AG04449 (cell line): ENCODE results near the gene GPER1.

Experiments
- CTCF ChIA-PET: fragments of 350-600 bp; formaldehyde crosslinking; extraction: SDS; loops from one replicate; lab custom pipeline; 2021; ENCODE audit warnings: antibody characterized with exemption; lab: Yijun Ruan, JAX
- POLR2A ChIA-PET: fragments of 400-600, 350-600 bp; formaldehyde crosslinking; extraction: SDS; loops from one replicate; lab custom pipeline; 2020; ENCODE audit warnings: antibody characterized with exemption, inconsistent platforms; lab: Yijun Ruan, JAX
- DNase-seq: peaks from one replicate; pipeline ENCODE4 v3.0.0-alpha.2; 2010; ENCODE audit warnings: low read depth, low spot score
- H3K4me3 ChIP-seq: 2 replicates; pipeline ENCODE4 v1.5.1; 2011; ENCODE audit warnings: low read depth, mild to moderate bottlenecking, control low read depth, low read length
- CTCF ChIP-seq: IDR thresholded peaks from one replicate; pipeline ENCODE4 v1.5.1; 2011; ENCODE audit warnings: mild to moderate bottlenecking, moderate library complexity, low read length, control low read depth, inconsistent platforms; ENCODE audit not compliant: insufficient read depth; ENCODE audit errors: missing control alignments

The GPER1 gene

GRCh38 chr7:1065585-1066241 lies 22.2 kb upstream of the GPER1 start:
- no peak for DNase-seq
- peak; percentile 90 for TF ChIP-seq CTCF
- ChIA-PET POLR2A (interaction anchor here (0.6 to 1.3 kb wide), 2 partner anchors 73 to 90 kb away, joined by 3 to 6 read pairs; partner anchors contain the start of gene COX19), CTCF (interaction anchor here (0.6 to 14.2 kb wide), 41 partner anchors 11 to 192 kb away, joined by 3 to 558 read pairs (median 5); partner anchors contain the start of genes COX19, GPER1 and GPR146)
- no peak overlapping the region; the same call in 1 of the 2 replicates for H3K4me3 ChIP-seq

- no peak for DNase-seq
- no peak overlapping the region for H3K4me3 ChIP-seq
- no peak for TF ChIP-seq CTCF
- ChIA-PET POLR2A (interaction anchor here (0.6 to 1.3 kb wide), 2 partner anchors 73 to 91 kb away, joined by 3 to 6 read pairs; partner anchors contain the start of gene COX19), CTCF (interaction anchor here (0.8 to 14.2 kb wide), 31 partner anchors 12 to 179 kb away, joined by 3 to 558 read pairs (median 6); partner anchors contain the start of genes COX19 and GPR146)
Measured at GRCh38 chr7:1066242-1066588, 21.7 kb upstream of the GPER1 start.

GRCh38 chr7:1068013-1068412 lies 19.9 kb upstream of the GPER1 start:
- POLR2A ChIA-PET = no interaction called here
- H3K4me3 ChIP-seq = no peak overlapping the region
- CTCF ChIA-PET = interaction anchor here (1.0 to 14.2 kb wide), 4 partner anchors 13 to 96 kb away, joined by 3 to 558 read pairs (median 4); partner anchors contain the start of gene GPR146
- no peak for DNase-seq
- TF ChIP-seq CTCF = no peak

GRCh38 chr7:1068619-1069018 lies 19.3 kb upstream of the GPER1 start:
- ChIA-PET CTCF (interaction anchor here (1.0 to 14.2 kb wide), 5 partner anchors 10 to 97 kb away, joined by 3 to 558 read pairs (median 3); partner anchors contain the start of gene GPR146), POLR2A (no interaction called here)
- no peak for TF ChIP-seq CTCF
- no peak for DNase-seq
- H3K4me3 ChIP-seq = no peak overlapping the region

GRCh38 chr7:1070544-1071011 lies 17.3 kb upstream of the GPER1 start:
- H3K4me3 ChIP-seq = no peak overlapping the region
- CTCF ChIA-PET = interaction anchor here (1.3 to 3.3 kb wide), 3 partner anchors 15 to 78 kb away, joined by 4 to 25 read pairs (median 11); partner anchors contain the start of gene GPER1
- no peak for TF ChIP-seq CTCF
- DNase-seq = no peak
- POLR2A ChIA-PET = no interaction called here

GRCh38 chr7:1071731-1072254 lies 16.1 kb upstream of the GPER1 start:
- no peak overlapping the region for H3K4me3 ChIP-seq
- ChIA-PET POLR2A (no interaction called here), CTCF (interaction anchor here (1.3 to 3.3 kb wide), 3 partner anchors 14 to 79 kb away, joined by 4 to 25 read pairs (median 11); partner anchors contain the start of gene GPER1)
- no peak for DNase-seq
- TF ChIP-seq CTCF = no peak
